KMS-11 (cell line): Measurements from ENCODE around the gene SSBP3.

Experiments
- H2AFZ ChIP-seq: fragments of 200-600 bp; sonication (generic); 2 replicates; pipeline ENCODE4 v1.6.1; 2016; ENCODE audit warnings: antibody characterized with exemption, mixed run types, low read depth
- H3K27ac ChIP-seq: fragments of 200-600 bp; sonication (generic); 2 replicates; pipeline ENCODE4 v1.6.1; 2016; ENCODE audit warnings: mild to moderate bottlenecking, mixed run types
- H3K27me3 ChIP-seq: fragments of 200-600 bp; sonication (generic); 2 replicates; pipeline ENCODE4 v1.6.1; 2017; ENCODE audit warnings: mild to moderate bottlenecking, low read depth, mixed run types, moderate library complexity; ENCODE audit not compliant: insufficient read depth
- H3K36me3 ChIP-seq: fragments of 200-600 bp; sonication (generic); 2 replicates; pipeline ENCODE4 v1.6.1; 2017; ENCODE audit warnings: mild to moderate bottlenecking, mixed run types; ENCODE audit not compliant: insufficient read depth
- H3K4me1 ChIP-seq: fragments of 200-600 bp; sonication (generic); 2 replicates; pipeline ENCODE4 v1.6.1; 2016; ENCODE audit warnings: mild to moderate bottlenecking, low read depth, mixed run types; ENCODE audit not compliant: poor library complexity, severe bottlenecking
- H3K4me2 ChIP-seq: fragments of 200-600 bp; sonication (generic); 2 replicates; pipeline ENCODE4 v1.7.0; 2016; ENCODE audit warnings: mild to moderate bottlenecking, mixed run types
- H3K4me3 ChIP-seq: fragments of 200-600 bp; sonication (generic); IDR thresholded peaks from 2 replicates; pipeline ENCODE4 v1.6.1; 2017; ENCODE audit warnings: low read depth, low read length, mixed read lengths; ENCODE audit not compliant: insufficient read depth
- H3K79me2 ChIP-seq: fragments of 200-600 bp; sonication (generic); 2 replicates; pipeline ENCODE4 v1.6.1; 2016; ENCODE audit warnings: low read depth, mixed run types; ENCODE audit not compliant: insufficient read depth
- H3K9ac ChIP-seq: fragments of 200-600 bp; sonication (generic); 2 replicates; pipeline ENCODE4 v1.6.1; 2016; ENCODE audit warnings: mild to moderate bottlenecking, mixed run types
- H4K20me1 ChIP-seq: fragments of 200-600 bp; sonication (generic); 2 replicates; pipeline ENCODE4 v1.6.1; 2016; ENCODE audit warnings: mild to moderate bottlenecking, mixed run types; ENCODE audit not compliant: insufficient read depth
- TF ChIP-seq, protein P1 (sequence below): fragments of 200-600 bp; sonication (generic); conservative IDR thresholded peaks from 2 replicates; pipeline ENCODE4 v1.6.1; 2017; ENCODE audit warnings: low read depth, mild to moderate bottlenecking, antibody characterized with exemption, low read length, moderate library complexity, mixed read lengths

Gene SSBP3

DNA sequence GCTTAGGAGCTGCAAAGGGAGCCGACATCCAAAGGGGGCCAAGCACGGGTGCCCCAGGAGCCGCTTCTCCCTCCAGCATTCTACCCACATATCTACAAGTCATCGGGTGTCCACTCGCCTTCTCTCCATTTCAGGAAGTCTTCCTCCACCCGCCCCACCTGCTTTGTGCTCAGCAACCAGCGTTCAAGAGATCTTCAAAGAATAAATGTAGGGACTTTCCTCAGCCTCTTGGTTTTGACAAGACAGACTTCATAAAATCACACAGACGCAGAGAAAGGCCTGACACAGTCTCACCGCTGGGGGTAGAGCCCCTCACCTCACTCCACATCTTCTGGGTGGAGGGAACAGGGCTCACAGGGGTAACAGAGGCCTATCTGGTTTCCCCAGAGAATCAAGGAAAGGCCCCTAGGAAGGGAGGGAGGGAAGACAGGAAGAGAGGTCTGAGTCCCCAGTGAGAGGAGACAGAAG, 49.5 kb downstream of the SSBP3 start:
- Histone ChIP-seq H3K27me3 (no peaks in the 10 kb centered on the region), H3K4me1 (no peaks in the 10 kb centered on the region), H3K36me3 (no peaks in the 10 kb centered on the region), H3K4me2 (no peak overlapping the region), H3K79me2 (peaks cover 6% of the 10 kb centered on the region), H2AFZ (no peak overlapping the region), H3K27ac (no peak overlapping the region), H3K4me3 (no peak overlapping the region), H4K20me1 (peaks cover 9% of the 10 kb centered on the region; the same call in 1 of the 2 replicates), H3K9ac (no peak overlapping the region)
- TF ChIP-seq, protein P1, sequence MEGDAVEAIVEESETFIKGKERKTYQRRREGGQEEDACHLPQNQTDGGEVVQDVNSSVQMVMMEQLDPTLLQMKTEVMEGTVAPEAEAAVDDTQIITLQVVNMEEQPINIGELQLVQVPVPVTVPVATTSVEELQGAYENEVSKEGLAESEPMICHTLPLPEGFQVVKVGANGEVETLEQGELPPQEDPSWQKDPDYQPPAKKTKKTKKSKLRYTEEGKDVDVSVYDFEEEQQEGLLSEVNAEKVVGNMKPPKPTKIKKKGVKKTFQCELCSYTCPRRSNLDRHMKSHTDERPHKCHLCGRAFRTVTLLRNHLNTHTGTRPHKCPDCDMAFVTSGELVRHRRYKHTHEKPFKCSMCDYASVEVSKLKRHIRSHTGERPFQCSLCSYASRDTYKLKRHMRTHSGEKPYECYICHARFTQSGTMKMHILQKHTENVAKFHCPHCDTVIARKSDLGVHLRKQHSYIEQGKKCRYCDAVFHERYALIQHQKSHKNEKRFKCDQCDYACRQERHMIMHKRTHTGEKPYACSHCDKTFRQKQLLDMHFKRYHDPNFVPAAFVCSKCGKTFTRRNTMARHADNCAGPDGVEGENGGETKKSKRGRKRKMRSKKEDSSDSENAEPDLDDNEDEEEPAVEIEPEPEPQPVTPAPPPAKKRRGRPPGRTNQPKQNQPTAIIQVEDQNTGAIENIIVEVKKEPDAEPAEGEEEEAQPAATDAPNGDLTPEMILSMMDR = no peak

DNA sequence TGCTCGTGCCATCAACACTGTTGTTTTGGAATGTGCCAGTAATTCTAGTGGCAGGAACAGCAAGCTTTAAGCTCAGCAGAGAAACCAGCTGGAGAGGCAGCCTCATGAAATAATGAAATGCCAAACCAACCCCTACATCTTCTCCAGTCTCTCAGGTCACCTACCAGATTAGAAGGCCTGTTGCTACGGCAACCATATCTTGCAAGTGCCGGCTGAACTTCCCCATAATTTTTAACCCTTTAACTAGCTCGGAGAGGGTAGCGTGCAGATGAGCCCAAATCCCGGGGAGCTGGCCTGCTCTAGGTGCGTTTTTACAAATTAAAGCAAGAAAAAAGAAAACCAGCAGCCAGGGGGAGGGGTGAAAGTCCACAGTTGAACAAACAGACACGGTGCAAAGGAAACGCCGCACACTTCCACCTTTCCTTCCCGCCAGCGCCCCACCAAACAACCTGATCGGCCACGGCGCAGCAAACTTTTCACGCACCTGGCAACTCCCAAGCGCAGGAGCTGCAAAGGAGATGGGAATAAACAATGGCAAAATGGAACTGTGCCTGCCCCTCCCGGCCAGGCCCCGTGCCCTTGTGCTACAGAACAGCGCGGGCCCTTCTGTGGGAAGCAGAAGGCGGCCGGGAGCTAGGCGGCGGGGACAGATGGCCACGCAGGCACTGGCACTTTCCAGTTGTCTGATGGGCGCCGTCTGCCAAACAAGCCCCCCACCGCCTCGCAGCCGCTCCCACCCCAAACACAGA, 50.1 kb downstream of the SSBP3 start:
- Histone ChIP-seq H3K9ac (no peak overlapping the region), H3K27ac (no peak overlapping the region), H2AFZ (no peak overlapping the region), H3K4me1 (no peaks in the 10 kb centered on the region), H4K20me1 (peaks cover 9% of the 10 kb centered on the region; the same call in 1 of the 2 replicates), H3K4me3 (no peak overlapping the region), H3K27me3 (no peaks in the 10 kb centered on the region), H3K79me2 (peaks cover 6% of the 10 kb centered on the region), H3K36me3 (no peaks in the 10 kb centered on the region), H3K4me2 (no peak overlapping the region)
- TF ChIP-seq, protein P1 = no peak

DNA sequence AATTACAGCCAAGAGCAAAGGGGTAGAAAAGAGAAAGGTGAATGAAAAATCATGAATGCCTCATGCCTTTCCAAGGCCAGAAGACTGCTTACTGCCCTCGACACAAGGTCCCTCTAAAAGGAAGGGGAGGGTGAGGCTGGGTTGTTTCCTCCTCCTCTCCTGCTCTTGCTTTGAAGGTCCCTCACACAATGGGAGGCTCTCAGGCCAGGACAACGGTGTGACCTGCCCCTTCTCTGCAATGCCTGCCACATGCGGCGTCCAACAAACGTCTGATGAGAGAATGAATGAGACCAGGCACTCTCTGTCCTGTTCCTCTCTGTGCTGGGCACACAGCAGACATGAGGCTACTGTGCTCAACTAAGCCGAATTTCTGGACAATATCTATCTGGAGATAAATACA, 51.3 kb downstream of the SSBP3 start:
- Histone ChIP-seq H3K79me2 (no peaks in the 10 kb centered on the region), H3K4me1 (no peaks in the 10 kb centered on the region), H3K4me2 (no peak overlapping the region), H2AFZ (no peak overlapping the region), H3K9ac (no peak overlapping the region), H3K4me3 (no peak overlapping the region), H3K36me3 (no peaks in the 10 kb centered on the region), H3K27me3 (no peaks in the 10 kb centered on the region), H3K27ac (no peak overlapping the region), H4K20me1 (0 out of 2 replicates have a peak, but pooled peaks cover under 1% of the 10 kb centered on the region)
- TF ChIP-seq, protein P1 = no peak

DNA sequence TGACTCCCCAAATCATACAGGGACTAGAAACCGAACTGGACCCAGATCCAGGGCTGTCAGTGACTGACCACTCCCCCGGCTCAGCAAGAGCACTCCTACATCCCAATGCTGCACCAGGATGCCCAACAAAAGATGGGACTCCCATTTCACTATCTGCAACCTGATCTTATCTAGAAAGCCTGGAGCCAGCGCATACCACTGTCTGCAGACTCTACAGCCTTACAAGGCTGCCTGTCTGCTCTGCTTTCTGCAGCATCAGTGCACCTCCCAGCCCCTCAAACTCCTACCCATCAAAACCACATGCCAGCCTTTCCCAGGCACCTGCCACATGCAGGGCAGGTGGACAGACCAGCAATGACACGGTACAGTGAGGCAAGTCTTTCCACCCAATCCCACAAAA, 52.2 kb downstream of the SSBP3 start:
- Histone ChIP-seq H4K20me1 (no peaks in the 10 kb centered on the region), H3K79me2 (no peaks in the 10 kb centered on the region), H3K4me2 (no peak overlapping the region), H3K4me3 (no peak overlapping the region), H3K4me1 (no peaks in the 10 kb centered on the region), H3K27me3 (no peaks in the 10 kb centered on the region), H2AFZ (no peak overlapping the region), H3K27ac (no peak overlapping the region), H3K36me3 (no peaks in the 10 kb centered on the region), H3K9ac (no peak overlapping the region)
- TF ChIP-seq, protein P1 = no peak
